Omental fat pad (tissue), 4 donors: ENCODE results near the gene TRIP10. TPM values are rescaled to one million over a fixed set of nuclear protein-coding genes. Genes with fewer than 3 reads are reported as not detected.

Source experiments
- ATAC-seq: fragments of 150-250 bp; one replicate; pipeline ENCODE4 v1.9.1; 2016; ENCODE audit warnings: mild to moderate bottlenecking, moderate library complexity; ENCODE audit not compliant: low FRiP score
- DNase-seq: peaks from one replicate; pipeline ENCODE4 v3.0.0-alpha.2; 2019; ENCODE audit warnings: low spot score
- total RNA-seq, 4 donors: library from RNA; depleted of rRNA; stranded (reverse); fragments of >200 nt; gene quantifications; one replicate each; pipeline ENCODE4 v1.1.0, GENCODE V29; 2016
- TF ChIP-seq, protein P1 (sequence below), 3 donors: fragments of 450-650 bp; IDR thresholded peaks; one replicate each; pipeline ENCODE4 v1.5.1; 2016 to 2017; ENCODE audit warnings: antibody characterized with exemption in 3 of 3, mild to moderate bottlenecking in 3 of 3, moderate library complexity in 2 of 3

TRIP10 gene
- total RNA-seq, 4 donors from 2014 or later: 42.5 to 110 (median 66.6) TPM

DNA sequence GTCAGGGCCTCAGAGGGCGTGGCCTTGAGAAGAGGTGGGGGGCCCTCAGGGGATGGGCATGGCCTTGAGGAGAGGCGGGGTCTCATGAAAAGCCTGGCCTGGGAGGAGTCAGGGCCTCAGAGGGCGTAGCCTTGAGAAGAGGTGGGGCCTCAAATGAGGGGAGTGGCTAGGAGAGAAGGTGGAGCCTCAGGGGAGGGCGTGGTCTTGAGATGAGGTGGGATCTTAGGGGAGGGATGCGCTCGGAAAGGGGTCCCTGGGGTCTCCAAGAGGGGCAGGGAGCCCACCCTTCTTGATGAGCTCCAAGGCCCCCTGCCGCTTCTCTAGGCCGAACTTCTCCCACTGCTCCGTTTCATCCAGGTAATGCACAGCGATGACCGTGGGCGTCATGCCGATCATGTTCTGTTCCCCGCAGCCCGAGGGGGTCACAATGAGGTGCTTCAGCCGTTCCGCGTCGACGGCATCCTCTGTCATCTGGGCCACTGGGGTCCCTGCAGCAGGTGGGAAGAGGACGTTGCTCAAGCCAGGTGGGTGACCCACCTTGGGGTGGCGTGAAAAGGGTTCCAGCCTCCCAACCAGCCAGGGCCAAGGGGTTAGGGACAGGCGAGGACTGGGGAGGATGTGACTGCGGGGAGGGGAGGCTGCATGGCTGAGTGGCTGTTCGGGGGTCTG is 45.2 kb upstream of the TRIP10 start:
- ATAC-seq: peak; percentile 69

DNA sequence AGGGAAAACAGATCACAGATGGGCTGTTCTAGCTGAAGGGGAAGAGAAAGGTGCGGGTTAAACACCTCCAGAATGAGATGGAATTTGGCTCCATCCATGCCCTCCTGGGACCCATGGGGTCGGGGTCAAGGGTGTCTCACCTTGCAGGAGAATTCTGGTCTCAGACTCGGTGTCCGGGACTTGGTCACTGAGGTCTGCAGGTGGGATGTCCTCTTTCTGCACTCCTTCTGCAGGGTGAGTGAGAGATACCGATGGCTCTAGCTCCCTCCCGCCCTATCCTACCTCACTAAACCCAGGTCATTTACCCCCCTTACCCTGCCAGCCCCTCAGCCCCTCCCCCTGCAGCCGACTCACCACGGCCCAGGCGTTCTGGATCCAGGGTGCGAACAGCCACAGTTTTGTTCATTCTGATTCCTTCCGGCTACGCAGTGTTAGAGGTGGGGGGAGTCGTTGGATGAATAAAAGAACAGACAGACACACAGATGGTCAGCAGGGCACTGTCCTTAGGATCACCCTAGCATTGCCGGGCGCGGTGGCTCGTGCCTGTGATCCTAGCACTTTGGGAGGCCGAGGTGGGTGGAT is 43.1 kb upstream of the TRIP10 start:
- DNase-seq (no peak), ATAC-seq (no peak)
- TF ChIP-seq, protein P1, sequence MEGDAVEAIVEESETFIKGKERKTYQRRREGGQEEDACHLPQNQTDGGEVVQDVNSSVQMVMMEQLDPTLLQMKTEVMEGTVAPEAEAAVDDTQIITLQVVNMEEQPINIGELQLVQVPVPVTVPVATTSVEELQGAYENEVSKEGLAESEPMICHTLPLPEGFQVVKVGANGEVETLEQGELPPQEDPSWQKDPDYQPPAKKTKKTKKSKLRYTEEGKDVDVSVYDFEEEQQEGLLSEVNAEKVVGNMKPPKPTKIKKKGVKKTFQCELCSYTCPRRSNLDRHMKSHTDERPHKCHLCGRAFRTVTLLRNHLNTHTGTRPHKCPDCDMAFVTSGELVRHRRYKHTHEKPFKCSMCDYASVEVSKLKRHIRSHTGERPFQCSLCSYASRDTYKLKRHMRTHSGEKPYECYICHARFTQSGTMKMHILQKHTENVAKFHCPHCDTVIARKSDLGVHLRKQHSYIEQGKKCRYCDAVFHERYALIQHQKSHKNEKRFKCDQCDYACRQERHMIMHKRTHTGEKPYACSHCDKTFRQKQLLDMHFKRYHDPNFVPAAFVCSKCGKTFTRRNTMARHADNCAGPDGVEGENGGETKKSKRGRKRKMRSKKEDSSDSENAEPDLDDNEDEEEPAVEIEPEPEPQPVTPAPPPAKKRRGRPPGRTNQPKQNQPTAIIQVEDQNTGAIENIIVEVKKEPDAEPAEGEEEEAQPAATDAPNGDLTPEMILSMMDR (IDR thresholded peaks at IDR 0.05): no peak

More for the DNA sequence above, 45.2 kb upstream of the TRIP10 start:
- TF ChIP-seq, protein P1 (IDR thresholded peaks at IDR 0.05): no peak
- DNase-seq: no peak

DNA sequence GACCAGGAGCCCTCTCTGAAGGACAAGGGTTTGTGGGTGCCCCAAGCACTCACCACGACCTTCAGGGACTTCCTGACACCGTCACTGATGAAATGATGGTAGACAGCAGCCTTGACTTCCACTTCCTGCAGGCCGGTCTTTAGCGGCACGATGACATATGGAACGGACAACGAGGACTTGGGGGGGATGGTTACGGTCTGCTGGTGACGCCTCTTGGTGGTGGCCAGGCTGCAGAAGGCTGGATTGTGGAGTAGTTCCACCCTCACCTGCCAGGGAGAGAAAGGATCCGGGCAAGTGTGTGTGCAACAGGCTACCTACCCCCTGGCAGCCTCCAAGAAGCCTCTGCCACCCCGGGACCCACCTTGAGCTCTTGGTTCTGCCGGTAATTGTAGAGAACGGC is 42.2 kb upstream of the TRIP10 start:
- DNase-seq (no peak), ATAC-seq (no peak)
- TF ChIP-seq, protein P1 (IDR thresholded peaks at IDR 0.05): no peak

DNA sequence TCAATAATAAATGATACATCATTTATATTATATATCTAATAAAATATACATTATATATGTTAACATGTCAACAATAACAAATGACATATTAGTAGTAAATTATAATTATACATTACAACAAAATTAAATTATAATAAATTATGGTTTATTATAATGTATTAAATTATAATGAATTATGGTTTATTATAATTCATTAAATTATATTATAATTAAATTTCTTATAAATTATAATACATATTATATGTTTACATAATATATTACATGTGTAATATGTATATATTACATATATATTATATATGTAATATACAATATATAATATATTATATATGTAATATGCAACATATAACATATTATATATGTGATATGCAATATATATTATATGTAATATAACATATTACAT is 39.5 kb upstream of the TRIP10 start:
- TF ChIP-seq, protein P1 (IDR thresholded peaks at IDR 0.05): no peak
- ATAC-seq (no peak), DNase-seq (no peak)

DNA sequence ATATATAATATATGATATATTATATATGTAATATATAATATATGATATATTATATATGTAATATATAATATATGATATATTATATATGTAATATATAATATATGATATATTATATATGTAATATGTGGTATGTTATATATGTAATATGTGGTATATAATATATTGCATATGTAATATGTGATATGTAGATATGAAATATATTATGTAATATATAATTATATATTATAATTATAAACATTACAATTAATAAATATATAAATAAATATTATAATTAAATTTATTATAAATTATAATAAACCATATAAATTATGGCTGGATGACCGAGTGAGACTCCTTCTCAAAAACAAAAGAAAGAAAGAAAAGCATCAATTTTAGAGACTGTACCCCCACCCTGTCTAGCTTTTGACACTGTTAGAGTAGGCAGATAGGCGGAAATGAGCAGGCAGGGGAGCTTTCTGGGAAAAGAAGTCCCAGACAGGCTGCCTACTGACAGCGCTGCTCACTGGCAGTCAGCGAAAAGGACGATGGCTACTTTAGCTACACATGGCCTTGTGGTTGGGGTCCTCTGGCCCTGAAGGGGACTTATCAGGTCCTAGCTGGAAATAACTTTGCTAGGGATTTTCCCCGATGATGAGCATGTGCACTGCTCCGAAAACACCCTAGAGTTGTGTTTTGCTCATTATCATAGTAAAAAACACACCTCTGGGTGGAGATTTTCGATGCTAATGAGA is 38.7 kb upstream of the TRIP10 start:
- TF ChIP-seq, protein P1 (IDR thresholded peaks at IDR 0.05): no peak
- ATAC-seq: no peak
- no peak for DNase-seq

DNA sequence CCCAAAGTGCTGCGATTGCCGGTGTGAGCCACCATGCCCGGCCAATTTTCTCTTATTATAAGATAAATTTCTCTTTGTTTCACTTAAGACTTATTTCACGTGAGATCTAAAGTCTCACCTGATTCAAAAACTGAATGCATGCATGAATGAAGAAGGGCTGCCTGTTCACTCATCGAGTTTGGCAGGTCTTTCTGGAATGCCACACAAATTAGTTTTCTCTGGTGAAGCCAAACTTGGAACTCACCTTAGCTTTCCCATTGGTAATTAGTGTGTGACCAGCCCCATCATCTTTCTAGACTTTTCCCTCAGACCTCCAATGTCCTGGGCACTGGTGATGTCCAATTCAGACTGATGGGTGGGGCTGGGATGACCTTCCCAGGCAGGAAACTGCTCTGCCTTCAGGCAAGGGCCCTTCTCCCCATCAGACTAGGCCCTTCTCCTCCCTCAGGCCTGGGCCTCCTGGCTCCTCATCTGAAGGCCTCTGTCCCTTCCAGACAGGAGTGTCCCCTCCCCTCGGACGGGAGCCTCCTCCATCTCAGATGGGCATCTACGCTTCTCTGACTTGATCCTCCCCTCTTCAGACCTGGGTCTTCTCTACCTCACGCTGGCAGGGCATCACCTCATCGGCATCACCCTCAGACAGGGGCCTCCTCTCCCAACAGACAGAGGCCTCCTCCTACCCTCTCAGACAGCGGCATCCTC is 33.4 kb upstream of the TRIP10 start:
- no peak for DNase-seq

More for the DNA sequence above, 33.4 kb upstream of the TRIP10 start:
- ATAC-seq: no peak
- TF ChIP-seq, protein P1 (IDR thresholded peaks at IDR 0.05): no peak
